Loucy (cell line): ENCODE measurements around the gene BBS4.
"Not testable (repeated sequence)": the region's sequence is repeated elsewhere in the genome, so short reads cannot be mapped to it uniquely, and the experiment has no call there.

ENCODE experiments used
- CTCF ChIP-seq: fragments of 200-600 bp; sonication (generic); conservative IDR thresholded peaks from 2 replicates; pipeline ENCODE4 v1.5.1; 2014; ENCODE audit warnings: mild to moderate bottlenecking, antibody characterized with exemption, low read length
- EZH2phosphoT487 ChIP-seq: fragments of 200-600 bp; IDR thresholded peaks from 2 replicates; pipeline ENCODE4 v1.6.1; 2018; ENCODE audit warnings: antibody characterized with exemption, mild to moderate bottlenecking, moderate library complexity, borderline replicate concordance

DNA sequence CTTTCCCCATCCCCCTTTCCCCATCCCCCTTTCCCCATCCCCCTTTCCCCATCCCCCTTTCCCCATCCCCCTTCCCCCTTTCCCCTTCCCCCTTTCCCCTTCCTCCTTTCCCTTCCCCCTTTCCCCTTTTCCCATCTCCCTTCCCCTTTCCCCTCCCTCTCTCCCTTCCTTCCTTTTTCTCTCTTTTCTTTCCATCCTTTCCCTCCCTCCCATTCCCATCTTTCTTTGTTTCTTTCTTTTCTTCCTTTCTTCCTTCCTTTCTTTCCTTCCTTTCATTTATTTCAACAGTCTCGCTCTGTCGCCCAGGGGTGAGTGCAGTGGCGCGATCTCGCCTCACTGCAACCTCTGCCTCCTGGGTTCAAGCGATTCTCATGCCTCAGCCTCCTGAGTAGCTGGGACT, 39.8 kb downstream of the BBS4 start:
- TF ChIP-seq CTCF, EZH2phosphoT487: not testable (repeated sequence)
